Measurements from ENCODE around the gene CCNB2.
"Not testable (repeated sequence)": the region's sequence is repeated elsewhere in the genome, so short reads cannot be mapped to it uniquely, and the experiment has no call there.

The CCNB2 gene

DNA sequence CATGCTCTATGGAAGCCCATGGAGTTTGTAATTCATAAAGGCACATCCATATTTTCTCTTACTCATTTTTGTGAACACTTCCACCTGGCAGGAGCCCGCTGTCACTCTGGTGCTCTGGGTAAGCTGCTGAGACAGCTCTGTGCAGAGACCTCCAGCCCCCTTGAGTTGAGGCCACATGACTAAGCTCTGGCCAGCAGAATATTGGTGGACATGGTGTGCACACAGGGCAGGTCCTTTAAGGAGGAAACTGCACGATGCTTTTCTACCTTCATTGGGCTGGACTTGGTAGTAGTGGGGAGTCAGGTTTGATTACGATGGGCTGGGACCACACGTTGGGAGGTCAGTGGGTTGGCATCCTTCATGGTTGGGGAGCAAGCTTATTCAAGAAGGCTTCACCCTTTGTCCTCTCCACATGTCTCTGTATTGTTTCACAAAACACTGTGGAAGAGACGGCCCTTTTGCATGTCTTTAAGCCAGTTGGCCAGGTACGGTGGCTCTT is 29.0 kb downstream of the CCNB2 start:
- DNase-seq (ENCODE audit: low read depth in 2 of 3, low spot score in 1 of 3), result no peak

DNA sequence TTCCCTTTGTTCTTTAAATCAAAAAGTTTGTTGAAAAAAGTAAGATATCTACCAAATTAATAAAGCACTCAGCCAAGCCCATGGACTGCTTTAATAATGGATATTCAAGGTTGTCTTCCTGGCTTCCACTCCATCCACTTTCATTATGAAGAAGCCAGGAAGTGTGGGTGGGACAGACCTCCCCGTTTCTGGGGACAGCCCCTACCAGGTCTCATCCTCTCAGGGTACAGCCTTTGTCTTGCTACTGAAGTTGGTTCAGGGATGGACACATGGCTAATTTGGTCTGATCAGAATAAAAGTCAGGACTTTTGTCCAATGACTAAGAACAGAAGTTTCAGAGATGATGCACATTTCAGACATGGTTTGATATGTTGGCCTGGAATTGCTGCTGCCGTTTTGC is 32.6 kb downstream of the CCNB2 start:
- DNase-seq (ENCODE audit: low read depth in 2 of 3, low spot score in 1 of 3), result peak in 1 of 3 donors; percentile 3

- peak; percentile 35 to 42 (median 42) for DNase-seq (ENCODE audit: low read depth in 2 of 3, low spot score in 1 of 3)
These were observed 33.3 kb downstream of the CCNB2 start for GRCh38 chr15:59138243-59138642.

GRCh38 chr15:59140422-59141226 is 35.7 kb downstream of the CCNB2 start:
- no peak for DNase-seq (ENCODE audit: low read depth in 2 of 3, low spot score in 1 of 3)

- DNase-seq (ENCODE audit: low read depth in 2 of 3, low spot score in 1 of 3), result no peak
These were observed 38.3 kb downstream of the CCNB2 start for GRCh38 chr15:59143281-59143680.

DNA sequence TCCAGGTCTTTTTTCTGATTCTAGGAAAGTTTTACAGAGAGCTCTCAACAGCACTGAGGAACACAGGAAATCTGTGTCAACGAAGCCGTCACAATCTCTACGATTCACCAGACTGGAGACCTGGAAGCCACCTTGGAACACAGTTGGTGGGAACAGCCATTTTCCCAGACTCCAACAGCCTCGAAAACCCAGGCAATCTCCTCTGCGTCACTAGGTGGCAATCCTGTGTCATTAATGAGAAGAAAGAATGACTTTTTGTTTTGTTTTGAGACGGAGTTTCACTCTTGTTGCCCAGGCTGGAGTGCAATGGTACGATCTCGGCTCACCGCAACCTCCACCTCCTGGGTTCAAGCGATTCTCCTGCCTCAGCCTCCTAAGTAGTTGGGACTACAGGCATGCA is 39.6 kb downstream of the CCNB2 start:
- not testable (repeated sequence) for DNase-seq (ENCODE audit: low read depth in 2 of 3, low spot score in 1 of 3)

GRCh38 chr15:59147666-59148065 is 42.7 kb downstream of the CCNB2 start:
- no peak for DNase-seq (ENCODE audit: low read depth in 2 of 3, low spot score in 1 of 3)

DNA sequence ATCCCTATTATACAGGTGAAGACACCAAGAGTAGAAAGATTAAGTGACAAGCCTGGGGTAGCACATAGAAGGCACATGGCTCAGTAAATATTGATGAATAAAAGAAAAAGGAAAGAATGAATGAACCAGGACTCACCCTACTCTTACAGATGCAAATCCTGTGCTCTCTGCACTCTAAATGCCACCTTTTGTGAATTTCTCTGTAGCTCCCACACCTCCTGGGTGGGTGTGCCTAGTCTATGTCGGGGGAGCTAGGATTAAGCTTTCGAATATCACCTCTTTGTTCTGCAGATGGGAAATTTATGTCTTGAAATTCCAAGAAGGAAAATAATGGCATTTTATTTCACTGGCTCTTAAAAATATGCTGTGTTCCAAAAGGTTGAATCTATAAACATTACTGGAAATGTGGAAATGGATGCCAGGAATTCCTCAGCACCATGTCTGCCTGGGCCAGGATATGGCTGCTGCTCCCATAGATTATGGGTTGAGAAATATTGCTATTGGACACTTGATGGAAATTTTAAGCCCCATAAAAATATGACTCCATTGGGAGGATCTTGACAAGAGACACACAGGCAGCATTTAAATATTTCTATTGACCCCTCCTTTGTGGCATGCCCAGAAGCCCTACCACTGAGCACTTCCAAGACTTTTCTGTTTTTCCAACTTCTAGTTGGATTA is 43.3 kb downstream of the CCNB2 start:
- no peak for DNase-seq (ENCODE audit: low read depth in 2 of 3, low spot score in 1 of 3)

DNA sequence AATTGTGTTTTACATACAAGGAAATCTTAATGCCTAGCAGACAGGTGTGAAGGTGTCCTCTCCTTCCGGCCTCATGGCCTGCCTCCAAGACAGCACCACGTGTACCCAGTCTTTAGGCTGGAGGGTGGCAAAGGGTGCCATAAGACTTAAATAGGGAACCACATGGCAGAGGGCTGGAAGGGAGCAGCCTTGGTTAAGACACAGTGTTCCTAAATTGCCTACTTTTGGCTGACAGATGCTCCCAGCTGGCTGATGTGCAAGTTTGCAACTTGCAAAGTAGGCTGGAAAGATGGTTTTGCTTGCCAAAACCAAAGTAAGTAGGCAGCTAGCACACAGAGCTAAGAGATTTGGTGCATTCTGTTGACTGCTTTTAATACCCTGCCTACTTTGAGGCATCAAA is 45.2 kb downstream of the CCNB2 start:
- no peak for DNase-seq (ENCODE audit: low read depth in 2 of 3, low spot score in 1 of 3)

DNA sequence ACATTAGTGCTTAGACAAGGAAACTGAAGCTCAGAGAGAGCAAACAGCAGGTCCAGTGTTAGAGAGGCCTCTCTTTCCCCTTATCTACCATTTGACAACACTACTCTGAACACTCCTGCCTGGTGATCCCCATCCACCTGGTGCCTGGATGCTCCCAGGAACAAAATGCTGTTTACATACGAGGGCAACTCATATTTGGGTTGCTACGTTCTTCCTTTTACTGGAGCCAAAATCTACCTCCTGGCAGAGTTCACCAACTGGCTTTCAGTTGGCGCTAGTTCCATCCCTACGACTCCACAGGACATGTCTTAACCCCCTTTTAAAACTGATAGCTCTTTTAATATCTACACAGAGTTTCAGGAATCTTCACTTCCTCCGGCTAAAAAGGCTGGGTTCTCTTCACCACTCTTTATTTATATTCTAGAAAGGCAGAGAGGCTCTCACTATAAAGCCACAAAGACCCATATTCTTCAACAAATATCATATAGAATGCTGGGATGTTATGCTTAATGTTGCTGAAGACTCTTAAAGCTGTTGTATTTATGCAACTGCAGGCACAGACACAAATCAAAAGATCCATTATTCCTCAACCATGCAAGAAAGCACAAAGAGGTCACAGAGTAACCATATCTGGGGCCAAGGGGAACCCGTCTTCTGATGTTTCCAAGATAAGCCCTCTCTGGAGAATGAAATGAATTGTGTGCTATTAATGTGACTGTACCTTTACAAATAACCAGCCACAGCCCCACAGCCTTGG is 47.9 kb downstream of the CCNB2 start:
- no peak for DNase-seq (ENCODE audit: low read depth in 2 of 3, low spot score in 1 of 3)

DNA sequence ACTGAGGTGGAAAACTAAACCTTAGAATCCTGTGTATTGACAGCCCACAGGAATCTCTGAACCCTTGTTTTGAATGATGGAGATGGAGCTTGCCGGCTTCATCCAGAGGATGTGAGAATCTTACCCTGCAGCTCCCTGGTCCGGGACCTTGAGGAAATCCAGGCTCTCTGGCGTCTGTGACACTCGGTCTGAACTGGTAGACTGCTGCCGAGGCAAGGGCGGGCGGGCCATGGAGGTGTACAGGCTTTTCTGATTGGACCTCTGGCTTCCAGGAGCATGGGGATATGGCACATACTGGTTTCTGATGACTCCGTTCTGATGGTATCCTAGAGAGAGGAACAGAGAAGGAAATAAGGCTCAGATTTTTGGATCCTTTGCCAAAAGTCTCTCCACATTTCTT is 48.5 kb downstream of the CCNB2 start:
- DNase-seq (ENCODE audit: low read depth in 2 of 3, low spot score in 1 of 3), result no peak

- DNase-seq (ENCODE audit: low read depth in 2 of 3, low spot score in 1 of 3), result no peak
These were observed 49.3 kb downstream of the CCNB2 start for GRCh38 chr15:59154243-59154642.

GRCh38 chr15:59155431-59155830 is 50.5 kb downstream of the CCNB2 start:
- no peak for DNase-seq (ENCODE audit: low read depth in 2 of 3, low spot score in 1 of 3)

GRCh38 chr15:59157396-59157795 is 52.5 kb downstream of the CCNB2 start:
- no peak for DNase-seq (ENCODE audit: low read depth in 2 of 3, low spot score in 1 of 3)

- no peak for DNase-seq (ENCODE audit: low read depth in 2 of 3, low spot score in 1 of 3)
These were observed 53.1 kb downstream of the CCNB2 start for GRCh38 chr15:59157840-59158700.

GRCh38 chr15:59158701-59159034 is 53.7 kb downstream of the CCNB2 start:
- DNase-seq (ENCODE audit: low read depth in 2 of 3, low spot score in 1 of 3), result no peak

DNA sequence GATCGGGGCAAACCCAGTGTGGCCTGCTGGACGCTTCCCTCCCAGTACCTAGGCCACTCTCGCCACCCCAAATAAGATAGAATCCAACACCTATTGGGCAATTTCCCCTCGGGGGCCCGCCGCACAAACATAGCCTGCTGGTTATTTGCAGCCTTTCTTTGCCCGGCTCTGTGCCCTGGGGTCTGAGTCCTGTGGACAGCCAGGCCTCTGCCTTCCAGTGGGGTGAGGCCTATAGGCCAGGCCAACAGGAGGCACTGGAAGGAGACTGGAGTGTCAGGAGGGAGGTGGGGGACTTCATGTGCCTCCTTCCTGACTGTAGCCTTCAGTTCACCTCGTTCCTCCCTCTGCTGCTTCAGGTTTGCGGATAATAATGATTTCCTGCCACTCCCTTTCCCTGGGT is 54.3 kb downstream of the CCNB2 start:
- DNase-seq (ENCODE audit: low read depth in 2 of 3, low spot score in 1 of 3), result no peak

- DNase-seq (ENCODE audit: low read depth in 2 of 3, low spot score in 1 of 3), result peak in 1 of 3 donors; percentile 8
These were observed 56.1 kb downstream of the CCNB2 start for GRCh38 chr15:59160880-59161593.

DNA sequence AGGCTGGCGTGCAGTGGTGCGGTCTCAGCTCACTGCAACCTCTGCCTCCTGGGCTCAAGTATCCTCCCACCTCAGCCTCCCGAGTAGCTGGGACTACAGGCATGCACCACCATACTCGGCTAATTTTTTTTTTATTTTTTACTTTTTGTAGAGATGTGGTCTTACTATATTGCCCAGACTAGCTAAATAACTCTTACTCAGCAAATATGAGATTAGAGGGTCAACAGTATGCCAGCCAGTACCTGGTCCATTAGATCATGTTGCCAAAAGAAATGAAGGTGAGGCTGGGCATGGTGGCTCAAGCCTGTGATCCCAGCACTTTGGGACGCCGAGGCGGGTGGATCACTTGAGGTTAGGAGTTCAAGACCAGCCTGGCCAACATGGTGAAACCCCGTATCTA is 57.1 kb downstream of the CCNB2 start:
- DNase-seq (ENCODE audit: low read depth in 2 of 3, low spot score in 1 of 3), result not testable (repeated sequence)

DNA sequence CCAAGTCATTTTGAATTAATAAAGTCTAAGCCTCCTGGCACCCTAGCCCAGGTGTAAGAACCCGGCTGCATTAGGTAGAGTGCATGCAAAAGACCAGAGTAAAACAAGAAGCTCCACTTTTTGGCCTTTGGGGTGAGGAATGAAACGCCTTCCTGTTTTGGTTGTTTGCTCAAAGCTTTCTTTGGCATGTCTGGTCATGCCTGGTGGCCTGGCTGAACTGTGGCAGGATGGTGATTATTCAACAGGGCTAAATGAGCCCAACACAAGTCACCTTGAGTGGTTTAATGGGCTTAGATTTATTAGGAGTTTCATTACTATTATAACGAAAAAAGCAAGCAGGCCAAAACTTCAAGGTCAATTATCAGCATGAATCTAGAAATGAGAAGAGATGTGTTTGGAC is 60.8 kb downstream of the CCNB2 start:
- no peak for DNase-seq (ENCODE audit: low read depth in 2 of 3, low spot score in 1 of 3)

All from stimulated activated CD4-positive, alpha-beta T cell treated with anti-CD3 and anti-CD28 coated beads, Interleukin-12 subunit alpha, Interleukin-12 subunit beta, amount 100 ng/mL, for 48 hours (primary cell).